GM18519 (cell line): Measurements from ENCODE around the gene HIRA.
"Not testable (repeated sequence)": the region's sequence is repeated elsewhere in the genome, so short reads cannot be mapped to it uniquely, and the experiment has no call there.

Experiments
- ATAC-seq: cut with Tn5 transposase; IDR thresholded peaks from one replicate; pipeline ENCODE4 v1.9.1; 2021; ENCODE audit warnings: mild to moderate bottlenecking, moderate library complexity; ENCODE audit not compliant: unreplicated experiment, low FRiP score

Gene HIRA

GRCh38 chr22:19337137-19337536 is 94.4 kb downstream of the HIRA start:
- no peak for ATAC-seq

- no peak for ATAC-seq
These were observed 95.1 kb downstream of the HIRA start for GRCh38 chr22:19336133-19337075.

GRCh38 chr22:19331975-19332374 is 99.6 kb downstream of the HIRA start:
- ATAC-seq: no peak

- ATAC-seq: no peak
These were observed 100.1 kb downstream of the HIRA start for GRCh38 chr22:19331474-19331873.

- ATAC-seq: no peak
These were observed 100.6 kb downstream of the HIRA start for GRCh38 chr22:19330865-19331418.

- not testable (repeated sequence) for ATAC-seq
These were observed 101.3 kb downstream of the HIRA start for GRCh38 chr22:19330205-19330604.

- no peak for ATAC-seq
These were observed 102.1 kb downstream of the HIRA start for GRCh38 chr22:19329454-19329853.

- ATAC-seq: no peak
These were observed 106.1 kb downstream of the HIRA start for GRCh38 chr22:19325296-19325948.

- not testable (repeated sequence) for ATAC-seq
These were observed 108.1 kb downstream of the HIRA start for GRCh38 chr22:19323420-19323819.

GRCh38 chr22:19321757-19322156 is 109.8 kb downstream of the HIRA start:
- no peak for ATAC-seq

GRCh38 chr22:19320136-19320535 is 111.4 kb downstream of the HIRA start:
- ATAC-seq: not testable (repeated sequence)

- no peak for ATAC-seq
These were observed 112.3 kb downstream of the HIRA start for GRCh38 chr22:19319281-19319680.

GRCh38 chr22:19317865-19318264 is 113.7 kb downstream of the HIRA start:
- ATAC-seq: no peak

GRCh38 chr22:19307872-19308271 is 123.7 kb downstream of the HIRA start:
- no peak for ATAC-seq

- ATAC-seq: not testable (repeated sequence)
These were observed 125.0 kb downstream of the HIRA start for GRCh38 chr22:19306535-19306934.

GRCh38 chr22:19304547-19304946 is 127.0 kb downstream of the HIRA start:
- no peak for ATAC-seq

GRCh38 chr22:19303785-19304184 is 127.7 kb downstream of the HIRA start:
- no peak for ATAC-seq

GRCh38 chr22:19295733-19296132 is 135.8 kb downstream of the HIRA start:
- no peak for ATAC-seq

- ATAC-seq: no peak
These were observed 138.9 kb downstream of the HIRA start for GRCh38 chr22:19292458-19293230.

GRCh38 chr22:19291580-19292457 is 139.7 kb downstream of the HIRA start, which contains the start of gene CLTCL1:
Gene CLTCL1, minus strand, starts transcription at chr22:19291719. Its CDS starts 78 bp downstream, at chr22:19291641.
- ATAC-seq: no peak
